ENCODE measurements around the gene ANXA9.
A peak's percentile ranks its signal among the peaks of the same experiment; 100 is the strongest.

GRCh38 chr1:150976879-150977694, 5.0 kb upstream of the ANXA9 start:
- TF ChIP-seq CTCF (conservative IDR thresholded peaks at IDR 0.05; ENCODE audit: low read depth in 2 of 2) (no peak), REST (IDR thresholded peaks at IDR 0.05; ENCODE audit: unreplicated experiment) (no peak), EZH2 (IDR thresholded peaks at IDR 0.05; ENCODE audit: low read depth, unreplicated experiment) (no peak), ETS1 (IDR thresholded peaks at IDR 0.05) (no peak), CREB1 (CRISPR knock-in tag; IDR thresholded peaks at IDR 0.05; ENCODE audit: low read depth) (no peak), EZH2phosphoT487 (IDR thresholded peaks at IDR 0.05; ENCODE audit: unreplicated experiment) (no peak), POLR2AphosphoS5 (IDR thresholded peaks at IDR 0.05; ENCODE audit: low read depth) (peak; percentile 40; the same call in 1 of the 2 replicates), ZNF114 (CRISPR knock-in tag; IDR thresholded peaks at IDR 0.05) (no peak)
